K562 (cell line): Measurements from ENCODE around the gene DDX41. TPM values are rescaled to one million over a fixed set of nuclear protein-coding genes. Genes with fewer than 3 reads are reported as not detected.

Source experiments
- ATAC-seq: fragments of 200-7000 bp; cut with Tn5 transposase; 3 replicates; pipeline ENCODE4 v1.9.1; 2020; ENCODE audit warnings: moderate library complexity
- BruUV-seq: library from RNA; stranded (reverse); fragments of 400-500 nt; replicated peaks from 2 replicates; lab custom pipeline; 2021; lab: Mats Ljungman, UMichigan
- CTCF ChIA-PET: fragments of 300-600 bp; formaldehyde crosslinking; extraction: SDS; loops from one replicate; lab custom pipeline; 2021; ENCODE audit warnings: low intra/inter-chr PET ratio; lab: Yijun Ruan, JAX
- POLR2A ChIA-PET: fragments of 300-600, 350-650 bp; sonication (Branson Sonifier 250); formaldehyde crosslinking; extraction: SDS; loops from one replicate; lab custom pipeline; 2021; ENCODE audit warnings: antibody characterized with exemption, inconsistent platforms; lab: Yijun Ruan, JAX
- DNase-seq, 4 experiments: peaks; one replicate each; pipeline versions ENCODE4 v3.0.0 to v3.0.0-alpha.2; 2011 to 2018; ENCODE audit warnings: low spot score in 3 of 4, mixed read lengths in 3 of 4; ENCODE audit errors: extremely low read depth in 1 of 4
- FAIRE-seq: peaks from 2 replicates; lab custom pipeline; 2011; peaks lifted over from hg19 to GRCh38; lab: Jason Lieb, UNC
- H2AFZ ChIP-seq: 2 replicates; pipeline ENCODE4 v1.6.0; 2011; ENCODE audit warnings: low read depth, low read length, control low read depth, inconsistent platforms
- H3K27ac ChIP-seq: fragments of 200-600 bp; 3 replicates; pipeline ENCODE4 v1.8.0; 2011; ENCODE audit warnings: low read depth, mild to moderate bottlenecking, control low read depth, inconsistent platforms, low read length, moderate library complexity, mixed read lengths; ENCODE audit errors: extremely low read depth
- H3K27me3 ChIP-seq, 2 experiments: fragments of 300-600 bp in 1 of 2; 2 replicates in 1 of 2; 3 replicates in 1 of 2; pipeline versions ENCODE4 v1.6.0 to v1.8.0; 2011; ENCODE audit warnings: inconsistent platforms in 2 of 2, low read length in 2 of 2, mild to moderate bottlenecking in 1 of 2, mixed read lengths in 1 of 2, moderate library complexity in 1 of 2; ENCODE audit not compliant: control insufficient read depth in 2 of 2, insufficient read depth in 2 of 2
- H3K36me3 ChIP-seq: fragments of 300-600 bp; 3 replicates; pipeline ENCODE4 v1.8.0; 2011; ENCODE audit warnings: mild to moderate bottlenecking, low read length, inconsistent platforms; ENCODE audit not compliant: control insufficient read depth, insufficient read depth
- H3K4me1 ChIP-seq, 2 experiments: fragments of 200-600 bp in 1 of 2; replicated peaks in 1 of 2; 2 replicates in 1 of 2; 3 replicates in 1 of 2; pipeline versions ENCODE4 v1.5.1 to v1.8.0; 2011; ENCODE audit warnings: inconsistent platforms in 2 of 2, low read length in 2 of 2, mild to moderate bottlenecking in 1 of 2, mixed read lengths in 1 of 2, moderate library complexity in 1 of 2; ENCODE audit not compliant: control insufficient read depth in 2 of 2, insufficient read depth in 2 of 2
- H3K4me2 ChIP-seq: 2 replicates; pipeline ENCODE4 v1.6.1; 2011; ENCODE audit warnings: low read length, control low read depth, inconsistent platforms, mixed read lengths; ENCODE audit not compliant: insufficient read depth
- H3K4me3 ChIP-seq: fragments of 200-600 bp; sonication (generic), shearing (Covaris generic); 2 replicates; pipeline ENCODE4 v1.5.1; 2016; ENCODE audit warnings: control low read depth, inconsistent platforms
- H3K79me2 ChIP-seq: fragments of 200-600 bp; 3 replicates; pipeline ENCODE4 v1.8.0; 2011; ENCODE audit warnings: low read length, inconsistent platforms; ENCODE audit not compliant: control insufficient read depth, insufficient read depth
- H3K9ac ChIP-seq, 2 experiments: 2 replicates each; pipeline versions ENCODE4 v1.6.0 to v1.6.1; 2011; ENCODE audit warnings: low read depth in 2 of 2, low read length in 2 of 2, control low read depth in 1 of 2, inconsistent platforms in 1 of 2, mild to moderate bottlenecking in 1 of 2, mixed read lengths in 1 of 2; ENCODE audit not compliant: insufficient read depth in 1 of 2
- H3K9me1 ChIP-seq: one replicate; pipeline ENCODE4 v1.6.0; 2011; ENCODE audit warnings: inconsistent platforms, mild to moderate bottlenecking, low read length, moderate library complexity; ENCODE audit not compliant: control insufficient read depth, insufficient read depth
- H3K9me3 ChIP-seq: replicated peaks from 2 replicates; pipeline ENCODE4 v1.5.1; 2011; ENCODE audit warnings: low read depth, low read length, inconsistent platforms; ENCODE audit not compliant: control insufficient read depth, insufficient read depth
- H4K20me1 ChIP-seq: replicated peaks from 2 replicates; pipeline ENCODE4 v1.6.1; 2011; ENCODE audit warnings: low read length, inconsistent platforms, mixed read lengths; ENCODE audit not compliant: control insufficient read depth, insufficient read depth
- BHLHE40 ChIP-seq: IDR thresholded peaks from 2 replicates; pipeline ENCODE4 v1.6.1; 2011; ENCODE audit warnings: low read length, improper control_type of control experiment
- CC2D1A ChIP-seq: fragments of 450-650 bp; IDR thresholded peaks from 2 replicates; pipeline ENCODE4 v1.6.1; 2017; ENCODE audit warnings: mild to moderate bottlenecking
- DACH1 ChIP-seq: fragments of 450-650 bp; IDR thresholded peaks from 2 replicates; pipeline ENCODE4 v1.6.1; 2018; ENCODE audit not compliant: partially characterized antibody
- DMBX1 ChIP-seq: fragments of 250-450 bp; sonication (Bioruptor Pico); IDR thresholded peaks from 2 replicates; pipeline ENCODE4 v1.8.0; 2022; ENCODE audit warnings: inconsistent platforms, mild to moderate bottlenecking, moderate library complexity, borderline replicate concordance
- HDAC1 ChIP-seq, 2 experiments: fragments of 450-650 bp; IDR thresholded peaks; 2 replicates each; pipeline ENCODE4 v1.6.1; 2016 to 2017; ENCODE audit warnings: inconsistent platforms in 1 of 2, mild to moderate bottlenecking in 1 of 2, moderate library complexity in 1 of 2
- HDAC3 ChIP-seq: fragments of 450-650 bp; IDR thresholded peaks from 2 replicates; pipeline ENCODE4 v1.6.1; 2018; ENCODE audit warnings: borderline replicate concordance, mild to moderate bottlenecking, moderate library complexity; ENCODE audit not compliant: partially characterized antibody
- NCOA2 ChIP-seq, 2 experiments: fragments of 450-650 bp; IDR thresholded peaks; 2 replicates each; pipeline ENCODE4 v1.6.1; 2018; ENCODE audit warnings: mild to moderate bottlenecking in 2 of 2, moderate library complexity in 1 of 2; ENCODE audit not compliant: partially characterized antibody in 2 of 2
- NRF1 ChIP-seq, 2 experiments: fragments of 450-650 bp; IDR thresholded peaks in 1 of 2; conservative IDR thresholded peaks in 1 of 2; 2 replicates each; pipeline ENCODE4 v1.6.1; 2014; ENCODE audit warnings: mild to moderate bottlenecking in 2 of 2
- PML ChIP-seq: IDR thresholded peaks from 2 replicates; pipeline ENCODE4 v1.6.1; 2012; ENCODE audit warnings: low read length, inconsistent platforms
- POLR2G ChIP-seq: fragments of 200-400 bp; formaldehyde crosslinking; IDR thresholded peaks from 2 replicates; pipeline ENCODE4 v1.6.1; 2017; ENCODE audit warnings: low read depth, mild to moderate bottlenecking, antibody characterized with exemption, low read length, moderate library complexity
- PTTG1 ChIP-seq: fragments of 450-650 bp; IDR thresholded peaks from 2 replicates; pipeline ENCODE4 v1.6.1; 2016; ENCODE audit warnings: low read depth, mild to moderate bottlenecking, missing genetic modification characterization, missing compliant biosample characterization
- RFX5 ChIP-seq: IDR thresholded peaks from 2 replicates; pipeline ENCODE4 v1.6.1; 2011; ENCODE audit warnings: low read depth, mild to moderate bottlenecking, improper control_type of control experiment, low read length
- SNIP1 ChIP-seq: fragments of 450-650 bp; IDR thresholded peaks from 2 replicates; pipeline ENCODE4 v1.7.1; 2017; ENCODE audit warnings: low read depth, mild to moderate bottlenecking
- TRIM24 ChIP-seq, 2 experiments: fragments of 450-650 bp; IDR thresholded peaks; 2 replicates each; pipeline ENCODE4 v1.6.1; 2016
- ZBTB11 ChIP-seq, 3 experiments: fragments of 200-800 bp in 1 of 3; fragments of 250-450 bp in 1 of 3; fragments of 450-650 bp in 1 of 3; sonication (Bioruptor Pico) in 1 of 3; sonication (Bioruptor generic) in 1 of 3; formaldehyde crosslinking in 1 of 3; IDR thresholded peaks; 2 replicates each; pipeline versions ENCODE4 v1.6.1 to v1.8.0; 2016 to 2022; ENCODE audit warnings: mild to moderate bottlenecking in 2 of 3, missing genetic modification characterization in 2 of 3, missing compliant biosample characterization in 1 of 3, moderate library complexity in 1 of 3
- WGBS: fragments of 100-300 bp; shearing (Covaris generic); methylation state at CpG from one replicate; pipeline ENCODE4 v1.1.6; 2016; ENCODE audit warnings: low coverage, mixed read lengths; ENCODE audit not compliant: insufficient coverage; ENCODE audit errors: missing lambda C conversion rate; 5-methylcytosine and 5-hydroxymethylcytosine counted together
- in situ Hi-C: fragments of 300-500 bp; cut with MboI; formaldehyde crosslinking; loops from 4 replicates; pipeline ENCODE4 v1.15.0; 2018; ENCODE audit warnings: inconsistent platforms, mixed read lengths
- intact Hi-C: fragments of 100-400 bp; cut with micrococcal nuclease; formaldehyde crosslinking; loops from 2 replicates; pipeline ENCODE4 v1.14.2; 2022
- polyA plus RNA-seq, 8 experiments: library from polyadenylated mRNA; depleted of rRNA in 4 of 8; stranded (reverse) in 5 of 8; unstranded in 3 of 8; fragments of >200 nt; fragmentation: Nextera tagmentation in 2 of 8; fragmentation: Illumina TruSeq in 1 of 8; extraction: Ambion mirVana in 2 of 8; extraction: Trizol in 1 of 8; gene quantifications; 2 replicates each; pipeline versions ENCODE4 v1.2.1 to v1.2.3, GENCODE V29; 2011 to 2014; ENCODE audit warnings: inconsistent platforms in 1 of 8, missing spikeins in 1 of 8
- total RNA-seq, 7 experiments: library from RNA; depleted of rRNA in 6 of 7; stranded (reverse); fragments of >200 nt in 6 of 7; fragmentation: Illumina TruSeq in 2 of 7; extraction: Trizol in 2 of 7; gene quantifications; 2 replicates each; pipeline versions ENCODE4 v1.2.1 to v1.2.3, GENCODE V29; 2011 to 2021; ENCODE audit warnings: low replicate concordance in 1 of 7

The DDX41 gene
- total and polyA plus RNA-seq, 9 of the 15 experiments (the other 6 are each of a cell fraction or from before 2014, with no cell fraction given): 38.2 to 284 (median 116) TPM

- Histone ChIP-seq H3K9ac (peak overlapping the region; percentile 0 to 86; a peak in 3 of 4 replicates), H4K20me1 (peaks cover 17% of the 10 kb centered on the region), H3K27me3 (no peaks in the 10 kb centered on the region), H3K36me3 (peaks cover 88% of the 10 kb centered on the region), H3K4me2 (peak overlapping the region; percentile 64), H3K79me2 (no peaks in the 10 kb centered on the region), H3K4me1 (peaks cover 24 to 30% of the 10 kb centered on the region in 2 experiments), H2AFZ (no peak overlapping the region), H3K9me1 (peaks cover 3% of the 10 kb centered on the region), H3K27ac (peak overlapping the region; percentile 9; the same call in 2 of the 3 replicates), H3K4me3 (no peak overlapping the region), H3K9me3 (no peaks in the 10 kb centered on the region)
- BruUV-seq: no TSS peak
- DNase-seq (peak; percentile 43 to 87 (median 64)), ATAC-seq (peak; percentile 87), FAIRE-seq (peak; percentile 95)
- intact Hi-C loops: no loop called here
- CTCF ChIA-PET: no interaction called here
- POLR2A ChIA-PET: interaction anchor here (0.6 to 4.9 kb wide), 7 partner anchors 10 to 590 kb away, joined by 3 to 28 read pairs (median 6); partner anchors contain the start of gene DDX41
- in situ Hi-C loops: no loop called here
- WGBS: 24% methylated on average over 12 of the region's 12 CpGs
- peak; percentile 74 for TF ChIP-seq PML
- TF ChIP-seq SNIP1: no peak
- no peak for TF ChIP-seq PTTG1 (tag)
- TF ChIP-seq DMBX1: peak; percentile 61
- TF ChIP-seq HDAC3: peak; percentile 52
- no peak for TF ChIP-seq POLR2G
- TF ChIP-seq CC2D1A: peak; percentile 67; the same call in 1 of the 2 replicates
- peak; percentile 69 to 82 for TF ChIP-seq TRIM24 (IDR thresholded peaks at IDR 0.05)
- TF ChIP-seq RFX5: no peak
- peak in 1 of 3 experiments; percentile 70; a peak in 2 of 6 replicates for TF ChIP-seq ZBTB11 (CRISPR knock-in tag; IDR thresholded peaks at IDR 0.05)
- peak; percentile 13 to 19; a peak in 2 of 4 replicates for TF ChIP-seq NRF1 (conservative IDR thresholded peaks at IDR 0.05 in 1 of 2, IDR thresholded peaks at IDR 0.05 in 1 of 2)
- TF ChIP-seq BHLHE40: peak; percentile 64
- no peak for TF ChIP-seq NCOA2 (IDR thresholded peaks at IDR 0.05; ENCODE audit: partially characterized antibody in 2 of 2)
- TF ChIP-seq HDAC1 (IDR thresholded peaks at IDR 0.05): peak in 1 of 2 experiments; percentile 60; a peak in 2 of 4 replicates
- TF ChIP-seq DACH1: no peak
Measured at GRCh38 chr5:177529247-177530203, 12.8 kb upstream of the DDX41 start.
